ENCODE results near the gene ANGPTL3.

ANGPTL3 gene

GRCh38 chr1:62573675-62574074 lies 23.6 kb upstream of the ANGPTL3 start:
- CTCF ChIA-PET: no interaction called here
- Histone ChIP-seq H3K27ac (ENCODE audit: extremely low read depth, low read depth, low read length) (no peak overlapping the region), H3K4me3 (ENCODE audit: low read depth, low read length) (no peak overlapping the region), H3K9me3 (ENCODE audit: control insufficient read depth, insufficient read depth, low read depth, low read length) (no peaks in the 10 kb centered on the region), H3K4me1 (ENCODE audit: control insufficient read depth, insufficient read depth, low read length) (no peaks in the 10 kb centered on the region), H3K36me3 (ENCODE audit: control insufficient read depth in 2 of 2, insufficient read depth in 1 of 2, low read length in 2 of 2) (no peaks in the 10 kb centered on the region; a peak in 1 of 3 replicates)
- POLR2A ChIA-PET: no interaction called here
- TF ChIP-seq GFI1B (tag by site-specific recombination; IDR thresholded peaks at IDR 0.05) (no peak), ZFP69B (tag by site-specific recombination; IDR thresholded peaks at IDR 0.05) (no peak), AEBP2 (tag by site-specific recombination; IDR thresholded peaks at IDR 0.05; ENCODE audit: borderline replicate concordance) (no peak), OSR2 (tag by site-specific recombination; IDR thresholded peaks at IDR 0.05) (no peak), YY1 (tag by site-specific recombination; IDR thresholded peaks at IDR 0.05) (no peak), ZNF473 (tag by site-specific recombination; IDR thresholded peaks at IDR 0.05) (no peak)
- TF ChIP-seq, protein P1, sequence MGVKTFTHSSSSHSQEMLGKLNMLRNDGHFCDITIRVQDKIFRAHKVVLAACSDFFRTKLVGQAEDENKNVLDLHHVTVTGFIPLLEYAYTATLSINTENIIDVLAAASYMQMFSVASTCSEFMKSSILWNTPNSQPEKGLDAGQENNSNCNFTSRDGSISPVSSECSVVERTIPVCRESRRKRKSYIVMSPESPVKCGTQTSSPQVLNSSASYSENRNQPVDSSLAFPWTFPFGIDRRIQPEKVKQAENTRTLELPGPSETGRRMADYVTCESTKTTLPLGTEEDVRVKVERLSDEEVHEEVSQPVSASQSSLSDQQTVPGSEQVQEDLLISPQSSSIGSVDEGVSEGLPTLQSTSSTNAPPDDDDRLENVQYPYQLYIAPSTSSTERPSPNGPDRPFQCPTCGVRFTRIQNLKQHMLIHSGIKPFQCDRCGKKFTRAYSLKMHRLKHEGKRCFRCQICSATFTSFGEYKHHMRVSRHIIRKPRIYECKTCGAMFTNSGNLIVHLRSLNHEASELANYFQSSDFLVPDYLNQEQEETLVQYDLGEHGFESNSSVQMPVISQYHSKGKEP (tag by site-specific recombination; IDR thresholded peaks at IDR 0.05): no peak

GRCh38 chr1:62585469-62586155 lies 11.7 kb upstream of the ANGPTL3 start:
- Histone ChIP-seq H3K36me3 (ENCODE audit: control insufficient read depth in 2 of 2, insufficient read depth in 1 of 2, low read length in 2 of 2) (peaks cover 0 to 13% of the 10 kb centered on the region in 2 experiments; a peak in 1 of 3 replicates), H3K4me3 (ENCODE audit: low read depth, low read length) (no peak overlapping the region), H3K4me1 (ENCODE audit: control insufficient read depth, insufficient read depth, low read length) (peaks cover 6% of the 10 kb centered on the region; the same call in 1 of the 2 replicates), H3K9me3 (ENCODE audit: control insufficient read depth, insufficient read depth, low read depth, low read length) (no peaks in the 10 kb centered on the region), H3K27ac (ENCODE audit: extremely low read depth, low read depth, low read length) (no peak overlapping the region)
- CTCF ChIA-PET: interaction anchor here (0.5 to 0.6 kb wide), 2 partner anchors 138 to 776 kb away, joined by 3 read pairs; no protein-coding TSS in a partner anchor
- POLR2A ChIA-PET: no interaction called here
- TF ChIP-seq, protein P2, sequence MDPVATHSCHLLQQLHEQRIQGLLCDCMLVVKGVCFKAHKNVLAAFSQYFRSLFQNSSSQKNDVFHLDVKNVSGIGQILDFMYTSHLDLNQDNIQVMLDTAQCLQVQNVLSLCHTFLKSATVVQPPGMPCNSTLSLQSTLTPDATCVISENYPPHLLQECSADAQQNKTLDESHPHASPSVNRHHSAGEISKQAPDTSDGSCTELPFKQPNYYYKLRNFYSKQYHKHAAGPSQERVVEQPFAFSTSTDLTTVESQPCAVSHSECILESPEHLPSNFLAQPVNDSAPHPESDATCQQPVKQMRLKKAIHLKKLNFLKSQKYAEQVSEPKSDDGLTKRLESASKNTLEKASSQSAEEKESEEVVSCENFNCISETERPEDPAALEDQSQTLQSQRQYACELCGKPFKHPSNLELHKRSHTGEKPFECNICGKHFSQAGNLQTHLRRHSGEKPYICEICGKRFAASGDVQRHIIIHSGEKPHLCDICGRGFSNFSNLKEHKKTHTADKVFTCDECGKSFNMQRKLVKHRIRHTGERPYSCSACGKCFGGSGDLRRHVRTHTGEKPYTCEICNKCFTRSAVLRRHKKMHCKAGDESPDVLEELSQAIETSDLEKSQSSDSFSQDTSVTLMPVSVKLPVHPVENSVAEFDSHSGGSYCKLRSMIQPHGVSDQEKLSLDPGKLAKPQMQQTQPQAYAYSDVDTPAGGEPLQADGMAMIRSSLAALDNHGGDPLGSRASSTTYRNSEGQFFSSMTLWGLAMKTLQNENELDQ (tag by site-specific recombination; IDR thresholded peaks at IDR 0.05; ENCODE audit: low read depth): no peak
- TF ChIP-seq ZNF223 (tag by site-specific recombination; IDR thresholded peaks at IDR 0.05) (no peak), ZNF202 (tag by site-specific recombination; IDR thresholded peaks at IDR 0.05; ENCODE audit: borderline replicate concordance) (no peak), YY1 (tag by site-specific recombination; IDR thresholded peaks at IDR 0.05) (no peak), ZNF660 (tag by site-specific recombination; IDR thresholded peaks at IDR 0.05) (no peak), ZFHX2 (tag by site-specific recombination; conservative IDR thresholded peaks at IDR 0.05) (no peak), IKZF3 (tag by site-specific recombination; IDR thresholded peaks at IDR 0.05) (no peak), ZNF600 (tag by site-specific recombination; IDR thresholded peaks at IDR 0.05) (no peak)
- TF ChIP-seq, protein P3, sequence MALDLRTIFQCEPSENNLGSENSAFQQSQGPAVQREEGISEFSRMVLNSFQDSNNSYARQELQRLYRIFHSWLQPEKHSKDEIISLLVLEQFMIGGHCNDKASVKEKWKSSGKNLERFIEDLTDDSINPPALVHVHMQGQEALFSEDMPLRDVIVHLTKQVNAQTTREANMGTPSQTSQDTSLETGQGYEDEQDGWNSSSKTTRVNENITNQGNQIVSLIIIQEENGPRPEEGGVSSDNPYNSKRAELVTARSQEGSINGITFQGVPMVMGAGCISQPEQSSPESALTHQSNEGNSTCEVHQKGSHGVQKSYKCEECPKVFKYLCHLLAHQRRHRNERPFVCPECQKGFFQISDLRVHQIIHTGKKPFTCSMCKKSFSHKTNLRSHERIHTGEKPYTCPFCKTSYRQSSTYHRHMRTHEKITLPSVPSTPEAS (tag by site-specific recombination; IDR thresholded peaks at IDR 0.05): no peak

Measured in HEK293 (cell line).